Natural killer cell treated with Interleukin-12 subunit alpha and Interleukin-12 subunit beta and Interleukin-15 and Interleukin-18, amount 100 ng/mL, for 72 hours (primary cell): Measurements from ENCODE around the gene ARMH2. TPM values are rescaled to one million over a fixed set of nuclear protein-coding genes. Genes with fewer than 3 reads are reported as not detected.
"Not testable (repeated sequence)": the region's sequence is repeated elsewhere in the genome, so short reads cannot be mapped to it uniquely, and the experiment has no call there.

Source experiments
- ATAC-seq, 2 donors: fragments of 150-1000 bp; cut with Tn5 transposase in 1 of 2; sonication (Bioruptor Pico), chemical (Tn5 transposase) in 1 of 2; 2 replicates each; pipeline ENCODE4 v1.10.0; 2021
- DNase-seq: peaks from one replicate; pipeline ENCODE4 v3.0.0; 2022; ENCODE audit warnings: low spot score
- H3K27ac Mint-ChIP-seq, 2 donors: 1 replicate in 1 of 2; 2 replicates in 1 of 2; pipeline ENCODE4 v1.8.0; 2022; ENCODE audit warnings: mixed read lengths in 2 of 2, mild to moderate bottlenecking in 1 of 2, moderate library complexity in 1 of 2
- H3K27me3 Mint-ChIP-seq, 2 donors: 1 replicate in 1 of 2; 2 replicates in 1 of 2; pipeline ENCODE4 v1.8.0; 2022; ENCODE audit warnings: mixed read lengths in 2 of 2
- H3K36me3 Mint-ChIP-seq: one replicate; pipeline ENCODE4 v1.8.0; 2022; ENCODE audit warnings: mixed read lengths
- H3K4me1 Mint-ChIP-seq, 2 donors: 1 replicate in 1 of 2; 2 replicates in 1 of 2; pipeline ENCODE4 v1.8.0; 2022; ENCODE audit warnings: low read depth in 2 of 2, mixed read lengths in 2 of 2, mild to moderate bottlenecking in 1 of 2
- H3K4me3 Mint-ChIP-seq: one replicate; pipeline ENCODE4 v1.8.0; 2022; ENCODE audit warnings: mixed read lengths
- H3K9me3 Mint-ChIP-seq: 2 replicates; pipeline ENCODE4 v1.8.0; 2022; ENCODE audit warnings: mixed read lengths
- total RNA-seq, 2 donors: library from RNA; stranded (reverse); gene quantifications; one replicate each; pipeline ENCODE4 v1.2.3, GENCODE V29; 2022

ARMH2 gene
- total RNA-seq, 2 donors from 2014 or later = 0.74 to 1.3 TPM

- H3K4me1 Mint-ChIP-seq = peaks cover 0 to 5% of the 10 kb centered on the region in 2 donors
- no peaks in the 10 kb centered on the region for H3K36me3 Mint-ChIP-seq
- peaks cover 18 to 20% of the 10 kb centered on the region in 2 donors for H3K27me3 Mint-ChIP-seq
- ATAC-seq (no peak), DNase-seq (no peak)
- no peaks in the 10 kb centered on the region for H3K9me3 Mint-ChIP-seq
- no peak overlapping the region for H3K4me3 Mint-ChIP-seq
- H3K27ac Mint-ChIP-seq = peak overlapping the region in 1 of 2 donors; percentile 13
Measured at GRCh38 chr6:24752503-24752902, 46.2 kb downstream of the ARMH2 start.

- H3K27ac Mint-ChIP-seq, H3K4me1 Mint-ChIP-seq, H3K9me3 Mint-ChIP-seq, H3K4me3 Mint-ChIP-seq, ATAC-seq, H3K36me3 Mint-ChIP-seq, DNase-seq: not testable (repeated sequence)
- H3K27me3 Mint-ChIP-seq = peaks cover 18 to 20% of the 10 kb centered on the region in 2 donors
Measured at GRCh38 chr6:24750878-24751277, 47.8 kb downstream of the ARMH2 start.

GRCh38 chr6:24749297-24749696, 49.4 kb downstream of the ARMH2 start:
- peaks cover 2 to 8% of the 10 kb centered on the region in 2 donors for H3K4me1 Mint-ChIP-seq
- H3K27me3 Mint-ChIP-seq = peaks cover 17 to 20% of the 10 kb centered on the region in 2 donors
- no peak overlapping the region for H3K27ac Mint-ChIP-seq
- no peak for DNase-seq
- no peaks in the 10 kb centered on the region for H3K36me3 Mint-ChIP-seq
- no peak for ATAC-seq
- H3K9me3 Mint-ChIP-seq = no peaks in the 10 kb centered on the region
- no peak overlapping the region for H3K4me3 Mint-ChIP-seq

Other genes with a start within 250 kb of the ARMH2 start
- gene KIAA0319, start 152.7 kb downstream of the ARMH2 start, total RNA-seq = under 1 TPM in 1 of 2 donors, not detected in 1; 0.07 TPM
- gene TDP2, start 132.0 kb downstream of the ARMH2 start, total RNA-seq = 10 to 100 TPM; 48.1 to 48.4 TPM
- gene ACOT13, start 131.8 kb downstream of the ARMH2 start, total RNA-seq = 10 to 100 TPM; 10.2 to 20.1 TPM
- gene C6orf62, start 79.8 kb downstream of the ARMH2 start, total RNA-seq = 100 to 1,000 TPM; 119 to 127 TPM
- 10 to 100 TPM; 41.7 to 81.0 TPM for gene GMNN, start 24.0 kb downstream of the ARMH2 start, total RNA-seq
- 10 to 100 TPM; 58.7 to 88.4 TPM for gene RIPOR2, start 137.0 kb upstream of the ARMH2 start, total RNA-seq